Suppressor macrophage (primary cell): ENCODE results near the gene GAB3.

Experiments used
- DNase-seq, 4 experiments: peaks; one replicate each; pipeline ENCODE4 v3.0.0-alpha.2; 2020 to 2022

GAB3 gene

GRCh38 chrX:154751203-154751668, 359 bp upstream of the GAB3 start:
- peak in 3 of 4 experiments; percentile 33 to 57 (median 52) for DNase-seq

GRCh38 chrX:154749856-154750255, 1.0 kb downstream of the GAB3 start:
- DNase-seq: peak in 2 of 4 experiments; percentile 22 to 37

GRCh38 chrX:154748712-154749339, 2.1 kb downstream of the GAB3 start:
- DNase-seq: peak; percentile 61 to 77 (median 72)

- DNase-seq: no peak
Observed at GRCh38 chrX:154742613-154743012, 8.3 kb downstream of the GAB3 start.

GRCh38 chrX:154739952-154740465, 10.9 kb downstream of the GAB3 start:
- no peak for DNase-seq

GRCh38 chrX:154738011-154738738, 12.7 kb downstream of the GAB3 start:
- DNase-seq: peak; percentile 37 to 58 (median 54)

GRCh38 chrX:154737136-154737535, 13.7 kb downstream of the GAB3 start:
- no peak for DNase-seq

- DNase-seq: no peak
Observed at GRCh38 chrX:154735695-154736393, 15.0 kb downstream of the GAB3 start.

- DNase-seq: peak; percentile 64 to 84 (median 80)
Observed at GRCh38 chrX:154734061-154734781, 16.7 kb downstream of the GAB3 start.

GRCh38 chrX:154733066-154733425, 17.8 kb downstream of the GAB3 start:
- no peak for DNase-seq

GRCh38 chrX:154732421-154733065, 18.3 kb downstream of the GAB3 start:
- peak in 2 of 4 experiments; percentile 27 to 36 for DNase-seq

- DNase-seq: peak; percentile 49 to 82 (median 74)
Observed at GRCh38 chrX:154731881-154732280, 19.0 kb downstream of the GAB3 start.

- no peak for DNase-seq
Observed at GRCh38 chrX:154731184-154731583, 19.7 kb downstream of the GAB3 start.

GRCh38 chrX:154730253-154730891, 20.5 kb downstream of the GAB3 start:
- DNase-seq: no peak

- no peak for DNase-seq
Observed at GRCh38 chrX:154729439-154729838, 21.4 kb downstream of the GAB3 start.

- DNase-seq: no peak
Observed at GRCh38 chrX:154728431-154729190, 22.3 kb downstream of the GAB3 start.

GRCh38 chrX:154727871-154728270, 23.0 kb downstream of the GAB3 start:
- no peak for DNase-seq

- DNase-seq: no peak
Observed at GRCh38 chrX:154727418-154727817, 23.5 kb downstream of the GAB3 start.

GRCh38 chrX:154724993-154725756, 25.7 kb downstream of the GAB3 start:
- DNase-seq: peak in 3 of 4 experiments; percentile 48 to 61 (median 58)

GRCh38 chrX:154721155-154721554, 29.7 kb downstream of the GAB3 start:
- no peak for DNase-seq
